ENCODE data around the gene KLHL30. TPM values are rescaled to one million over a fixed set of nuclear protein-coding genes. Genes with fewer than 3 reads are reported as not detected.

The KLHL30 gene
- total and polyA plus RNA-seq, 5 experiments from 2014 or later: not detected

DNA sequence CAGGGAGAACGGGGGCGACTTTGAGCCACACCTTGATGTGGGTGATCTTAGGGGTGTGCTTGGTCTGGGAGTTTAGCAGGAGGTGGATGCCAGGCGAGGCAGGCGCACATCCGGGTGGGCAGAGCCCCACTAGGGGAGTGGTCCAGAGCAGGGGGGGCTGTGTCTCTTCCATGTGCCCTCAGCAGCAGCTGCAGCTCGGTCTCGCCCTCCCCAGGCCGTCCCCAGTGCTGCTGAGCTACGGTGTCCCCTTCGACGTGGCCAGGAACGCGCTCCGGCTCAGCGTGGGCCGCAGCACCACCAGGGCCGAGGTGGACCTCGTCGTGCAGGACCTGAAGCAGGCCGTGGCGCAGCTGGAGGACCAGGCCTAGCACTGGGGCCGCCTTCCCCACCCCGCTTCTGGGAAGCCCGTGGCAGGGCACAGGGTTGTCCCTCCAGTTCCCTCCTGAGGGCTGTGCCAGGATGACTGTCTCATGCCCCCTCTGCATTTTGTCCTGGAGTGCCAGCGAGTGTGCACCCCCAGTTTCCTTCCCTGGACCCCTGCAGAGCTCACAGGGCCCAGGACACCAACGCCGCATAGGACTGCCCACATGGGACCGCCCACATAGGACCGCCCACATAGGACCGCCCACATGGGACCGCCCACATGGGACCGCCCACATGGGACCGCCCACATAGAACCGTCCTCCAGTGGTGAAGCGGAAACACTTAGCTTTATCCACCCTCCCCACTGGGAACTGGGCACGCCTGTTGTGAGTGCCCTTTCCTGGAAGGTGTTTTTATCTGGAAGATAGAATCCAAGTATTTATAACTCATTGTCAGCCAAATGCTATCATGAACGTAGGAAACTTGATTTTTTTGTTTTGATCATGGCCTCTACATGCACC is 40.2 kb upstream of the KLHL30 start:
- POLR2A ChIA-PET: no interaction called here
- ATAC-seq (peak; percentile 47 to 68), DNase-seq (peak in 2 of 10 donors; percentile 5 to 44)
- Mint-ChIP-seq H3K27me3 (no peaks in the 10 kb centered on the region), H3K36me3 (peaks cover 0 to 2% (median under 1%) of the 10 kb centered on the region in 3 donors), H3K4me3 (no peak overlapping the region), H3K4me1 (peaks cover 0 to 13% (median 1%) of the 10 kb centered on the region in 4 donors), H3K9me3 (no peaks in the 10 kb centered on the region), H3K27ac (no peak overlapping the region)

DNA sequence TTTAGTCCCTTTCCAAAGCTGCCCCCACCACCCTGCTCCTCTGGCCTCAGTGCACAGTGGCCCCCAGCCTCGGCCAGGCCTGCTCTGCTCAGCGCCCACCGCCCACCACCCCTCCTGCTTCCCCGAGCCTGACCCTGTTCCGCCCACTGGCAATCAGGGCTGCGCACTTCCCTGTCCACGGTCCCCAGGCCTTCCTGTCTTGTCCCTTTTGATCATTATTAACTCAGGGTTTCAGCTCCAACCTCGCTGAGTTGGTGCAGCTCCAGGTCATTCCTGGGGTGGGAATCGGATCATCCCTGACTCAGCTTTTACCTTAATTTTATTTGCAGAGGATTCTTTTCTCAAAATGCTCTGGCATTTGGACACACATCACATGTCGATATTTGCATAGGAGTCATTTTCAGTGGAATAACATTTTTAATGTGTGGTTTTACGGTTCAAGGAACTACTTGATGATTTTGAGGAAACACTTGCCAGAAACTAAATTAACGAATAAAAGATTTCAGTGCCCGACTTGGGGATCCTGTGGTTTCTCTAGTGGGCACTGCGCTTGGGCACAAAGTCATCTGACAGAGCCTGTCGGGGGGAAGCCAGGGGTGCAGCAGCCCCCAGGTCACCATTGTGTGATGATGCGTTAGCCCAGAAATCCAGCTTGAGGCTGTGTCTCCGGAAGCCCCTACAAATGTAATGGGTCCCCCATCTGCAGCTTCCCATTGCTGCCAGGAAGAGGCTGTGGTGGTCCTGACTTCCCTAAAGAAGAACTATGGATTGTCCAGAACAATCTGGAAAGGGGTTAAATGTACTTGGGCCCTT is 39.4 kb upstream of the KLHL30 start:
- peaks cover 0 to 13% (median 0%) of the 10 kb centered on the region in 4 donors for H3K4me1 Mint-ChIP-seq
- no peak overlapping the region for H3K4me3 Mint-ChIP-seq
- no peaks in the 10 kb centered on the region for H3K9me3 Mint-ChIP-seq
- DNase-seq: no peak
- no peak for ATAC-seq
- no peak overlapping the region for H3K27ac Mint-ChIP-seq
- peaks cover 0 to 2% (median 0%) of the 10 kb centered on the region in 3 donors for H3K36me3 Mint-ChIP-seq
- no peaks in the 10 kb centered on the region for H3K27me3 Mint-ChIP-seq
- POLR2A ChIA-PET: no interaction called here

DNA sequence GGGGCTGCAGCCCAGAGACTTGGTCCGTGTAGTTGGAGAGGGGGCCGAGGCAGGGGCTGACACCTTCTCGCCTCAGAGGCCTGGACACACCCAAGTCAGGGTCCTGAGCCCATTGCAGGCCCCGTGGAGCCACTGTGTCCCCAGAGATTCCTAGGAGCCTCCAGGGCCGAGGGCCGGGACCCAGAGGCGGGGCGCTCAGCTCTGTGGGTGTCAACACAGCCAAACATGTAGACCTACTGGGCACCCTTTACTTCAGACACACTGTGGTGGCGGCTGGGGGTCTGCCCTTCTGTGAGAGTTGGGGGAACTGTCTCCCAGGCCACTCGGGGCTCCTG is 38.8 kb upstream of the KLHL30 start:
- Mint-ChIP-seq H3K27ac (peak overlapping the region in 1 of 10 donors; percentile 69), H3K27me3 (no peaks in the 10 kb centered on the region), H3K9me3 (no peaks in the 10 kb centered on the region), H3K36me3 (peaks cover 0 to 2% (median 0%) of the 10 kb centered on the region in 3 donors), H3K4me3 (no peak overlapping the region), H3K4me1 (peaks cover 0 to 13% (median 0%) of the 10 kb centered on the region in 4 donors)
- POLR2A ChIA-PET: no interaction called here
- DNase-seq: no peak
- ATAC-seq: no peak

DNA sequence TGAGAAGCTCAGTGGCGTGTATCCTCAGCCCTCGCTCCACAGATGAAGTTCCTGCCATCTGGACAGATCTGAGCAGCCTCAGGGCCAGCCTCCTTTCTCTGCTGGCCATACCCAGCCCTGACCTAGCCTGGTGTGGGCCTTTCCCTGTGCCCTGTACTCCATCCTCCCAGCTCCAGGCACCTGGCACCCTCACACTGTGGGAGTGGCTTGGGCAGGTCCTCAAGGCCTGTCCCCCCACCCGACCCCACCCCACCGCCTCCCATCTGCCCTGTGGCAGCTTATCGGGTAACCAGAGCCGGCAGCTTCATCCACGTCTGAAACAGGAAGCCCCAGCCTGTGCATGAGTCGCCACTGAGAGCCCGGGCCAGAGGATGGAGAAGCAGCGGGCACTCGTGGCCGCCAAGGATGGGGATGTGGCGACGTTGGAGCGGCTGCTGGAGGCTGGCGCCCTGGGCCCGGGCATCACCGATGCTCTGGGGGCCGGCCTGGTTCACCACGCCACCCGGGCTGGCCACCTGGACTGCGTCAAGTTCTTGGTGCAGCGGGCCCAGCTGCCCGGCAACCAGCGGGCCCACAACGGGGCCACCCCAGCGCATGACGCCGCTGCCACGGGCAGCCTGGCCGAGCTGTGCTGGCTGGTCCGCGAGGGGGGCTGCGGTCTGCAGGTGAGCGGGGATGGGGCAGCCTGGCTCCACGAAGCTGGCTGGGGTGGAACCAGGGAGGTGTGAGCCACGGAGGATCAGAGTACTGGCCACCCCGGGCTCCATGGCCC is 38.2 kb upstream of the KLHL30 start, which contains the start of gene ESPNL:
ESPNL (plus strand) TSS at position 292 of the 772 bp plus-strand sequence; CDS start at position 372, 80 bp downstream.
- POLR2A ChIA-PET: no interaction called here
- Mint-ChIP-seq H3K4me3 (no peak within 1 kb of the TSS), H3K27me3 (no peaks in the 10 kb centered on the region), H3K27ac (peak within 1 kb of the TSS in 1 of 10 donors; percentile 69), H3K9me3 (no peaks in the 10 kb centered on the region), H3K4me1 (peaks cover 0 to 13% (median 0%) of the 10 kb centered on the region in 4 donors), H3K36me3 (peaks cover 0 to 2% (median 0%) of the 10 kb centered on the region in 3 donors)
- no peak for DNase-seq
- ATAC-seq: no peak

DNA sequence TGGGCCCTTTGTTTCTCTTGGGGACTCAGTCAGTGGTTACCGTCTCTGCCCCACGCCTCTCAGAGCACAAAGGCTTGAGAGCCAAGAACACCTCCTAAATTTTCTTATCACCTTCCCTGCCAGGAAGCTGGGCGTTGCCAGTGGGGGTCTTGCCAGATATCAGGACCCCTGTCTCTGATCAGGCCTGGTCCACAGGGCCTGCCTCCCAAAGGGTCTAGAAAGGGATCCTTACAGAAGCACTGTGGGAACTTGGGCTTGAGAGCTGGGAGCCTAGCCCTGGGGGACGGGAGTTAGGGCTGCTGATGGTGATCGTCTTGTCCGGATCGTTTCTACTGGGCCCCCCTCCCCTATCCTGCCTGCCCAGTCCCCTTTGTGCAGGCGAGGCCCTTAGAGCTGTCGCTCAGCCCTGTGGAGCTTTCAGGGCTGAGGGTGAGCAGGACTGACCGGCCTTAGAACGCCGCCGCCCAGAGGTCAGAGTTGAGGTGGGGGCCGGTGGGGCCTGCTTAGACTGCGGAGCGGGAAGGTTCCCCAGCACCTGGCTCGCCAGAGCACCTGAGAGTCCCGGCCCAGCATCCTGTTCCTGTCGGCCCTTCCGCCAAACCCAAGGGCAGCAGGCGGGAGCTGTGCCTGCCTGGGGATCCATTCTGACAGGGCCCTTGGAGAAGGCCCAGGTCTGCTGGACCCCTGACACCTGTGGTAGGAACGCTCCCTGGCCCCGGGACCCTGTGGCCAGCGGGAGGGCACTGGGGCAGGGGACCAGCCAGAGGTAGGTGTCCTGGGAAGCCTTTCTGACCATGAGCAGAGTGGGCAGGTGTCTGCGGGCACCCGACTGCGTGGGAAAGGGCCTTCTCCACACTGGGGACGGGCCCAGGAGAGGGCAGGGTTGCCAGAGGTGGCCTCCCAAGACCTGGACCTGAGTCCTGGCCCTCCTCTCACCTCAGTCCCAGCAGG is 37.4 kb upstream of the KLHL30 start:
- Mint-ChIP-seq H3K27me3 (no peaks in the 10 kb centered on the region), H3K4me3 (no peak overlapping the region), H3K36me3 (peaks cover 0 to 2% (median 0%) of the 10 kb centered on the region in 3 donors), H3K27ac (no peak overlapping the region), H3K4me1 (peaks cover 0 to 13% (median 0%) of the 10 kb centered on the region in 4 donors), H3K9me3 (no peaks in the 10 kb centered on the region)
- DNase-seq: peak in 1 of 10 donors; percentile 15
- ATAC-seq: no peak
- POLR2A ChIA-PET: no interaction called here

DNA sequence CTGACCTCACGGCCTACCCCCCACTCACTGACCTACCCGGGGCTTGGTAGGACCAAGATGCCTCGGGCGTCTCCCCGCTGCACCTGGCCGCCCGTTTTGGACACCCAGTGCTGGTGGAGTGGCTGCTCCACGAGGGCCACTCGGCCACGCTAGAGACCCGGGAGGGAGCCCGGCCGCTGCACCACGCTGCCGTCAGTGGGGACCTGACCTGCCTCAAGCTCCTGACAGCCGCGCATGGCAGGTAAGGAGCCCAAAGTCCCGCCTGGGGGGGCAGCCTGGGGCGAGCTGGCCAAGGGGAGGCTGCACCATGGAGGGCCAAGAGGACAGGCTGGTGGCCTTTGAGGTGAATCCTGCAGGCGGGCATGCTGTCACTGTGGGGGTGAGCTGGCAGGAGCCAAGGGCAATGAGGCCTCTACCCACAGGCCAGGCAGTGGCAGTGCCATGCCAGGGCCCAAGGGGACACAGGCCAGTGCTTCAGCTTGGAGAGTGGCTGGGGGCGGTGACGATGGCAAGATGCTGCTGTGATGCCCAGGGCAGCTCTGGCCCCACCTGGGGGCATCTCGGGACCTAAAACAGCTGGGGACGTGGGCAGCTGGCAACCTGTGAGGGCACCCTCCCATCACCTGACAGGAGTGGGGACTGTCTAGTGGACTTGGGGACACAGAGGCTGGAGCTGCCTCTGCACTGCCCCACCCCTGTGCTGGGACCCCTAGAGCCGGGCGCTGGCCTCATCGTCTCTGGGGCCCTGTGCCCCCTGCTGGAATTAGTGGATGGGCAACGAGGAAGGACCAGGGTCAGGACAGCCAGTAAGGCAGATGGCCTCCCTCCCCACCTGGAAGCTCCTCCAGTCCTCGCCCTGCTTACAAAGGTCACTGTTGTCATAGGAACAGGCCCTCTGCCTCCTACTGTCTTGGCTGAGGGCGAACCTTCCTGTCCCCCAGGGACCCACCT is 36.3 kb upstream of the KLHL30 start:
- ATAC-seq: no peak
- Mint-ChIP-seq H3K36me3 (no peaks in the 10 kb centered on the region), H3K27me3 (no peaks in the 10 kb centered on the region), H3K4me1 (peaks cover 0 to 13% (median 0%) of the 10 kb centered on the region in 4 donors), H3K9me3 (no peaks in the 10 kb centered on the region), H3K27ac (peak overlapping the region in 1 of 10 donors; percentile 24), H3K4me3 (no peak overlapping the region)
- POLR2A ChIA-PET: interaction anchor here (0.6 kb wide), 1 partner anchor 290 kb away, joined by 3 read pairs; no protein-coding TSS in a partner anchor
- peak in 1 of 10 donors; percentile 17 for DNase-seq

DNA sequence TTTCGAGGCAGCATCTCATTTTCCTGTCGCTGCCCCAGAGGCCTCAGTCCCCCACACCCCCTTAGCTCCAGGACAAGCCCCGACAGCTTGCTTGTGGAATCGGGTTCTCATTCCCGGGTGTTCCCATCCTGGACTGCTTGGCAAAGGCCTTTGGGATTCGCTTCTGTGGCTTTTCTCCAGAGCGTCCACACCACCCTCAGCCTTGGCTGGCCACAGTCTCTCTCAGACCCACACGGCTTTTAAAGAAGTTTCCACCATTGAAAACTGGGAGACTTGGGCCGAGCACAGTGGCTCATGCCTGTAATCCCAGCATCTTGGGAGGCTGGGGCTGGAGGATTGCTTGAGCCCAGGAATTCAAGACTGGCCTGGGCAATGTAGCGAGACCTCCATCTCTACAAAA is 35.6 kb upstream of the KLHL30 start:
- Mint-ChIP-seq H3K9me3 (no peaks in the 10 kb centered on the region), H3K4me1 (peaks cover 0 to 19% (median 0%) of the 10 kb centered on the region in 4 donors), H3K27me3 (no peaks in the 10 kb centered on the region), H3K27ac (no peak overlapping the region), H3K4me3 (no peak overlapping the region), H3K36me3 (no peaks in the 10 kb centered on the region)
- no peak for ATAC-seq
- DNase-seq: peak in 1 of 10 donors; percentile 13
- POLR2A ChIA-PET: interaction anchor here (0.6 kb wide), 1 partner anchor 291 kb away, joined by 3 read pairs; no protein-coding TSS in a partner anchor

DNA sequence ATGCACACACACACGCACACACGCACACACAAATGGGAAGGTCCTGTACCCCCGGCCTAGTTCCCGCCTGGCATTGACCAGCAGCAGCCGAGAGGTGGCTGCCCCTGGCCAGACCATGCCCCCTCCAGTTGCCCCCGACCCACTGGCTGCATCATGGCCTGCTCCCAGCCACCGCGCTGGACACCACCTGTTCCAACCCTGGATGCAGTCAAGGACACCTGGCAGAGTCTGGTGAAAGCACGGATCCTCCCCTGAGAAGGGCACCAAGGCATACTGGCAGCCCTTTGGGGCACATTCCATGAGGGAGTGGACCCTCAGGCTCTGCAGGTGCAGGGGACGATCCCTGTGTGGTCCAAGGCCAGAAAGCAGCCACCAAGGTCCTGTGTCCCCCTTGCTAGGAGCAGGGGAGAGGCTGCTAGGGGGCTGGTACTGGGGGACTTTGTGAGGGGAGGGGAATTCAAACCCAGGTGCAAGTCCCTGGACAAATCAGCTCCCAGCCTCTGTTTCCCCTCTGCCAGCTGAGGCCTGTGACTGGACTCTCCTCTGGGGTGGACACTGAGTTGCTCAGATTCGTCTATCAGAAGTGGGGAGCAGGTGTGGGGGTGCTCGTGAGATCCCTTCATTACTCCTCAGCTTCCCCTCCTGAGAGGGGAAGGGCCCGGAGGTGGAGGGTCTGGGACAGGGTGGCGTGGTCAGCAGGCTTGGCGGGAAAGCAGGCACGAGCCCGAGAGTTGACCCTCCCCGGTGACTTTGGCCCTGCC is 34.8 kb upstream of the KLHL30 start:
- H3K4me1 Mint-ChIP-seq: peaks cover 0 to 24% (median under 1%) of the 10 kb centered on the region in 4 donors
- H3K9me3 Mint-ChIP-seq: no peaks in the 10 kb centered on the region
- ATAC-seq: no peak
- no peaks in the 10 kb centered on the region for H3K27me3 Mint-ChIP-seq
- POLR2A ChIA-PET: no interaction called here
- H3K27ac Mint-ChIP-seq: no peak overlapping the region
- no peaks in the 10 kb centered on the region for H3K36me3 Mint-ChIP-seq
- peak in 1 of 10 donors; percentile 6 for DNase-seq
- no peak overlapping the region for H3K4me3 Mint-ChIP-seq

DNA sequence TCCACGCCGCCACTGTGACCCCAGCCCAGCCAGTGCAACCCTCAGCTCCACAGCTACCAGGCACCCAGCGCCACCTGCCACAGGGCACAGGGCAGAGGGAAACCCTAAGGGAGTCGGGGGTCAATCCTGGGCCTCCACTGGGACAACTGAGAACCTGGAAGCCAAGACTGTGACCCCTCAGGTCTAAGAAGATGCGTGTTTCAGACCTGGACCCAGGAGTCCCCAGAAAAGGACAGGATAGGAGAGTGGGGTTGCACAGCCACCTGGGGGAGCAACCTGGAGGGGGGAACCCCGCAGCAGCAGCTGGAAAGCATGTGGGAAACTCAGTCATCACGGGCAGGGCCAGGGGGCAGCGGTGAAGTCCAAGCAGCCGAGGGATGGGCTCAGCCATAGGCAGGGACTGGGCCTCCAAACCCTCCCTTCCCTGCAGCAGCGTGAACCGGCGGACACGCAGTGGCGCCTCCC is 34.2 kb upstream of the KLHL30 start:
- DNase-seq: no peak
- H3K4me3 Mint-ChIP-seq: no peak overlapping the region

DNA sequence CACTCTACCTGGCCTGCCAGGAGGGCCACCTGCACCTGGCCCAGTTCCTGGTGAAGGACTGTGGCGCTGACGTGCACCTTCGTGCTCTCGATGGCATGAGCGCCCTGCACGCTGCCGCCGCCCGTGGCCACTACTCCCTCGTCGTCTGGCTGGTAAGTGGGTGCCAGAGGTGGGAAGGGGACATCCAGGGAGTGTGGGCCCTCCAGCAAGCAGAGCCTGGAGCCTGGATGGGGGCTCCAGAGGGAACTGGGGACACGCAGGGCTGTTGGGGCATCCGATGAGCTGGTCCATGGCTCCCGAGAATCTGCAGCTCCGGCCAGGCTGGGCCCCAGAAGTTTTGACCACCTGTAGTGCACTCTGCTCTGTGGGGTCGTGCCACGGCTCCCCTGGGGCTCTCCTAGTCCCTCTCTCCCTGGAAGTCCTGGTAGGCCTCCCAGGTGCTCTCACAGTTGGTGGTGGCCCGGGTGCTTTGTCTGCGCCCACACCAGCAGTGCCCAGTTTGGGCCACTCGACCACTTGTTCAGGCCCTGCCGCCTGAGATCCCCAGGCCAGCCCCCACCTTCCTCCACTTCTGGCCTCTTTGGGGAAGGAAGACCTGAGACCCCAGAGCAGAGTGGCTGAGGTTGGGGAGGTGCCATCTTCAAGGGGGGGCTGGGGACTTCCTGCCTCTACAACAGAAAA is 33.6 kb upstream of the KLHL30 start:
- DNase-seq: no peak

More for the DNA sequence above, 34.2 kb upstream of the KLHL30 start:
- no peaks in the 10 kb centered on the region for H3K27me3 Mint-ChIP-seq
- POLR2A ChIA-PET: no interaction called here
- no peak for ATAC-seq
- H3K36me3 Mint-ChIP-seq: no peaks in the 10 kb centered on the region
- H3K4me1 Mint-ChIP-seq: peaks cover under 1 to 24% (median 4%) of the 10 kb centered on the region in 4 donors
- H3K9me3 Mint-ChIP-seq: no peaks in the 10 kb centered on the region
- no peak overlapping the region for H3K27ac Mint-ChIP-seq

More for the DNA sequence above, 33.6 kb upstream of the KLHL30 start:
- Mint-ChIP-seq H3K36me3 (no peaks in the 10 kb centered on the region), H3K27ac (no peak overlapping the region), H3K9me3 (no peaks in the 10 kb centered on the region), H3K4me1 (peaks cover 2 to 23% (median 8%) of the 10 kb centered on the region in 4 donors), H3K4me3 (no peak overlapping the region), H3K27me3 (no peaks in the 10 kb centered on the region)
- POLR2A ChIA-PET: no interaction called here
- no peak for ATAC-seq

Measured in naive thymus-derived CD8-positive, alpha-beta T cell (primary cell).